NCI-H2227 (cell line): ENCODE measurements around the gene COA8.
A peak's percentile ranks its signal among the peaks of the same experiment; 100 is the strongest.

Source experiments
- DNase-seq: peaks from one replicate; lab custom pipeline; 2025; ENCODE audit not compliant: unreplicated experiment; lab: John Stamatoyannopoulos, UW

Gene COA8

DNA sequence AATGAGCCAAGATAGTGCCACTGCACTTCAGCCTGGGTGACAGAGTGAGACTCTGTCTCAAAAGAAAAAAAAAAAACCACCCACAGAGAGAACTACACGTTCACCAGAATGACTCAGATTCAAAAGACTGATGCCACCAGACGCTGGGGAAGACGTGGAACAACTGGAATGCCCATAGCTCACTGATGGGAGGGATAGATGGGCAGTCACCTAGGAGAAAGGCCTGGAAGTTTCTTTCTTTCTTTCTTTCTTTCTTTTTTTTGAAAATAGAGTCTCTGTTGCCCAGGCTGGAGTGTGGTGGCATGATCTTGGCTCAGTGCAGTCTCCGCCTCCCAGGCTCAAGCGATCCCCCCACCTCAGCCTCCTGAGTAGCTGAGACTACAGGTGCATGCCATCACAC is 56.3 kb downstream of the COA8 start:
- DNase-seq = no peak

DNA sequence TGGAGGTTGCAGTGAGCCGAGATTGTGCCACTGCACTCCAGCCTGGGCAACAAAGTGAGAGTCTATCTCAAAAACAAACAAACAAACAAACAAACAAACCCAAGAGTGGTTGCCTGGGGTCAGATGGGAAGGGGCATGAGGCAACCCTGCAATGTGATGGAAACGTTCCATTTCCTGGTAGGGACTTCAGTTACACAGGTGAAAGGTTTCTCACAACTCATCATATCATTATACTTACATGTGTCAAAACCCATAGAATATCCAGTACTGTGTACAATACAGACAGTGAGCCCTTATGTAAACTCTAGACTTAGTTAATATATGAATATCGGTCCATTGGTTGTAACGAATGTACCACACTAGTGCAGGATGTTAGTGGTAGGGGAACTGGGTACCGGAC is 59.1 kb downstream of the COA8 start:
- DNase-seq = no peak

DNA sequence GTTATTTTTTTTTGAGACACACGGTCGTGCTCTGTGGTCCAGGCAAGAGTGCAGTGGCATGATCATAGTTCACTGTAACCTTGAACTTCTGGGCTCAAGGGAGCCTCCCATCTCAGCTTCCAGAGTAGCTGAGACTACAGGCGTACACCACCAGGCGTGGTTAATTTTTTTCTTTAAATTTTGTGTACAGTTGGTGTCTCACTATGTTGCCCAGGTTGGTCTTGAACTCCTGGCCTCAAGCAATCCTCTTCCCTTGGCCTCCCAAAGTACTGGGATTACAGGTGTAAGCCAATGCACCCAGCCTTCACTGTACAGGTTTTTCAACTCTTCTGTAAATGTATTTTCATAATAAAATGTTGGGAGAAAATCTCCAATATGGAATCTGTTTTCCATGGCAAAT is 60.5 kb downstream of the COA8 start:
- DNase-seq = no peak

DNA sequence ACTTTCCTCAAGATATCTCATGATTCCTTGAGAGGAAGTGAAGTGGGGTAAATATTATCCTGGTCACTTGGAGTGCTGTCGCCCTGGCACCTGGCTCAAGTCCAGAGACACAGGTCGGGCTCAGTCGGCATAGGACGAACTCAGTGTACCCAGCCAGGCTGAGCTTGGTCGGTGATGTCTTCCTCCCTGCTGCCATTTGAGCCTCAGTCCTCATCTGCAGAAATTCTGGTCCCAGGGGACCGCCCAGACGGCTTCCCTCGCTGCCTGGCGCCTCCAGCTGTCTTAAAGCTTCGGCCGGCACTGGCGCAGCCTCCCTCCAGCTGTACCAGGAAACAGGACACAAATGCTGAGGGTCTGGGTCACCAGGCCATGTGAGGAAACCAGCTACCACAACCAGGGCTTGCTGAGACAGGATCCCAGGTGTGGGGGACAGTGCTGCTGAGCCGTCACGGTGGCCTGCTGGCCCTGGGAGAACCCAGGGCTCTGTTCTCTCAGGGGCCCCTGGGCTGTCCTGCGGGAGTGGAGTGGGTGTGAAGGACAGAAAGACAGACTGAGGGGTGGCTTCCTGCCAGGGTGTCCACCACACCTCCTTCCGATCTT is 61.2 kb downstream of the COA8 start:
- DNase-seq = no peak

DNA sequence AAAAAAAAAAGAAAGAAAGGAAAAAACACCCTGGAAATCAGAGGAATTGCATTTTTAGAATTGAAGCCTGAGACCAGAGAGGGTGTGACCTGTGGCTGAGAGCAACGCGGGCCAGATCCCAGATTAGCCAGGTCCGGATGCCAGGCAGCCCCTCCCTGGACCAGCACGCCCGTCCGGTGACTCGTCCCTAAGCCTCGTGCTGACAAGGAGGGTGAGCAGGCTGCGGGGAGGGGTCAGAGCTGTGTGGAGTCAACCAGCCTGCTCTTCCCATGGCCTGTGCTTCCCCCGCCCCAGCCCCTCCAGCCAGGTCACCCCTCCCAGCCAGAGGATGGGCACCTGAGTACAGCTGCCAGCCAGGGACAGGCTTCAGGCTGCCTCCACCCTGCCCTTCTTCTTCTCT is 62.1 kb downstream of the COA8 start:
- no peak for DNase-seq

DNA sequence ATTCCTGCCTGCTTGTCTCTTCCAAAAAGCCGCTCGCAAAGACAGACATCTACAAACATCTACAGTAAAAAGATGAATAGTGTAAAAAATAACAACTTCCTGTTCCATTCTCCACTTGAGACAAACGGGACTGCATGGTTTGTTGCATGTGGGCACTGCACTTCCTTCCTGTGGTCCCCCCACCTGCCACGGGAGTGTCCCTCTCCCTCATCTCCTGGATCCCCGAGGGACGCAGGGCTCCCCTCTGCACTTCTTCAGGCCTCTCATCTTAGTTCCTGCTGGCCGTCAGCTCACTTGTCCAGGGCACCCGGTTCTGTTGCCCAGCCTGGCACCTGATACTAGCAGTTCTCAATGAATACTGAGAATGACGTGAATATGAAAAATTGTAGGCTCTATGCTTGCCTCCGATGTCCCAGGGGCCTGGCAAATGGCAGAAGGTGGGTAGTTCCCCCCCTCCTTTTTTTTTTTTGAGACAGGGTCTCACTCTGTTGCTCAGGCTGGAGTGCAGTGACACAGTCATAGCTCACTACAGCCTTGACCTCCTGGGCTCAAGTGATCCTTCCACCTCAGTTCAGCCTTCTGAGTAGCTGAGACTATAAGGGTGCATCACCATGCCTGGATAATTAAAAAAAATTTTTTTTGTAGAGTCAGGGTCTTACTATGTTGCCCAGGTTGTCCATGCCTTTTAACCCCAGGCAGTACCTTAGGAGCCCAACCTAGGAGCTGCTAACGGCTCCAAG is 62.8 kb downstream of the COA8 start:
- DNase-seq = no peak

DNA sequence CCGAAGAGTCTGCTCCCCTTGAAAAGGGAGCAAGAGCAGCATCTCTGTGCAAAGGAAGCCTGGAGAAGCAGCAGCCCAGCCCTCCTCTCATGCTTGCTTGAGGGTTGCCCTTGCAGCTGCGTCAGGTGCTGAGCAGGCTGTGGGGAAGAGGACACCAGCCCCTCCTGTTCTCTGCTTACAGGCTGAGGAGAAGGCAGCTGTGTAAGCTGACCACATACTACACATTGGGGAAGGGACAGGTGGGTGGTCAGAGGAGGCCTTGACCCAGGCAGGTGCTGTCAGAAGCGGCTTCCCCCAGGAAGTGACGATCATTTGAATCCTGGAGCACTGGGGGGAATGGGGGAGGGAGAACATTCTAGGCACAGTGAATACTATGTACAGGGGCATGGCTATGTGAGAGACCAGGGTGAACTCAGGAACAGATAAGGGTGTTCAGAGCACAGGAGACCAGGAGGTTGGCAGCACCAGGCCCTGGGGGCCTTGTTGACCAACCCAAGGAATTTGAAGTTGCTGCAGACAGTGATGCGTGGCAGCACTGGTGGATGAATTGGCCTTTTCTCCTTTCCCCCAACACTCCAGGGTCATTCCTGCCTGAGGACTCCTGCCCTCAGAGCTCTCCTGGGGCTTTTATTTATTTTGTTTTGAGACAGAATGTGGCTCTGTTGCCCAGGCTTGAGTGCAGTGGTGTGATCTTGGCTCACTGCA is 63.5 kb downstream of the COA8 start:
- DNase-seq = no peak

DNA sequence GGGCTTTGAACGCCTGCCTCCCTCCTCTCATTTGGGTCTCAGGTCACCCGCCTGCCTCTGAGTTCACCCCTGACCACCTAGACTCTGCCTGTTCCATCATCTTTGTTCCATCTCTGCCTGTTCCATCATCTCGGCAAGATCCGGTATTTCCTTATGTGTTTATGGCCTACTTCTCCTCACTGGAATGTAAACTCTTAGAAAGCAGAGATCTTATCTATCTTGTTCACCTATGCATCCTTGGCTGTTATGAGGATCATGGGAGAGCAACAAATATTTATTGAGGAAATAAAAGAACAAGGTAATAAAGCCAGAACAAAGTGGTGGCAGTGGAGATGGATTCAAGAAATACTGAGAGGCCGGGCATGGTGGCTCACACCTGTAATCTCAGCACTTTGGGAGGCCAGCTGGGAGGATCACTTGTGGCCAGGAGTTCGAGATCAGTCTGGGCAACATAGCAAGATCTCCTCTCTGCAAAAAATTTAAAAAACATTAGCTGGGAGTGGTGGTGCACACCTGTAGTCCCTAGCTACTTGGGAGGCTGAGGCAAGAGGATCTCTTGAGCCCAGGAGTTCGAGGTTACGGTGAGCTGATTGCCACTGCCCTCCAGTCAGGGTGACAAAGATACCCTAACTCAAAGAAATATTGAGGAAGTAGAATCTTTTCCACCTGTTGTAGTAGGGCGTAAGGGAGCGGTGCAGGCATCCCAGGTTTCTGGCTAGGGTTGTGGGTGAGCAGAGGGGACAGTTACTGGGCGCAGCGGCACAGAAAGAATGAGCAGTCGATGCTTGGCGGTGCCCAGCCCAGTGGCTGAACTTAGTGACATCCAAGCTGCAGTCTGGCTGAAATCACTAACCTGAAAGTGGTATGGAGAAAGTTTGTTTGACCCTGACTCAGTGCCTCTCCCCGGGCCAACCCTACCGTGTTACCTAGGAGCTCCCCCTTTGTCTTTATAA is 64.6 kb downstream of the COA8 start:
- no peak for DNase-seq

DNA sequence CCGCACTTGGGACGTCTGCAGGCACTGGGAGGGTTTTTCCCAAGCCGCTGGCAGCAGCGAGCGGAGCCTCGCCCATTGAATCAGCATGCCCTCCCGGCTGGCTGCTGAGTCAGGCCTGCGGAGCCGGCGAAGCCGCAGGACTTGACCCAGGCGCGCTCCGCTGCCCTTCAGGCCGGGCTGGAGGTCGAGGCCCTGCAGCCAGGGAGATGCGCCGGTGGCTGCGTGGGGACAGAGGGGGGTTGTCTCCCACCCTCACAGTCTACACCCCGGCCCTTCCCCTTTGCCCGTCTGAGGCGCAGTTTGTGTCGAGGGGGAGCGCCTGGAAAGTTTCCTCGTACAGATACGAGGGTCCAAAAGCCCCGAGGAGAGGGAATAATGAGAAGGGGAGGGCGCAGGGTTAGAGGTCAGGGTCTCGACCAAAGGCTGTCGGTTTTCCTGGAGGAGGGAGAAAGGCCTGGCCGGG is 65.5 kb downstream of the COA8 start:
- peak; percentile 23 for DNase-seq

DNA sequence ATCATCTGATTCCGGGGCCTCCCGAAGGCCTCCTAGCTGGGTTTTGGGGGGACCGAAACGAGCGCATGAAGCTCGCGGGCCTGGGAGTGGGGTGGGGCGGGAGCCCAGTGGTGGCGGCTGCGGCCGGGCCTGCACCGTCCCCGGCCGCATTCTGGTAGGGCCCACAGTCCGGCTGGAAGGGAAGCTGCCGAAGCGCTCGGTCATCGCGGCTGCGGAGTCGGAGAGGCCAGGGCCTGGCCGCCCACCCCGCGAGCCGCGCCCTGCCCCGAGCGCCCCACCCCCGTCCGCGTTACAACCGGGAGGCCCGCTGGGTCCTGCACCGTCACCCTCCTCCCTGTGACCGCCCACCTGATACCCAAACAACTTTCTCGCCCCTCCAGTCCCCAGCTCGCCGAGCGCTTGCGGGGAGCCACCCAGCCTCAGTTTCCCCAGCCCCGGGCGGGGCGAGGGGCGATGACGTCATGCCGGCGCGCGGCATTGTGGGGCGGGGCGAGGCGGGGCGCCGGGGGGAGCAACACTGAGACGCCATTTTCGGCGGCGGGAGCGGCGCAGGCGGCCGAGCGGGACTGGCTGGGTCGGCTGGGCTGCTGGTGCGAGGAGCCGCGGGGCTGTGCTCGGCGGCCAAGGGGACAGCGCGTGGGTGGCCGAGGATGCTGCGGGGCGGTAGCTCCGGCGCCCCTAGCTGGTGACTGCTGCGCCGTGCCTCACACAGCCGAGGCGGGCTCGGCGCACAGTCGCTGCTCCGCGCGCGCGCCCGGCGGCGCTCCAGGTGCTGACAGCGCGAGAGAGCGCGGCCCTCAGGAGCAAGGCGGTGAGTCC is 66.1 kb downstream of the COA8 start, which contains the start of gene KLC1:
TSS of gene KLC1 (plus strand) at position 528 of the 819 bp plus-strand sequence. CDS start 25,354 bp downstream, outside the sequence.
- DNase-seq = peak; percentile 84

DNA sequence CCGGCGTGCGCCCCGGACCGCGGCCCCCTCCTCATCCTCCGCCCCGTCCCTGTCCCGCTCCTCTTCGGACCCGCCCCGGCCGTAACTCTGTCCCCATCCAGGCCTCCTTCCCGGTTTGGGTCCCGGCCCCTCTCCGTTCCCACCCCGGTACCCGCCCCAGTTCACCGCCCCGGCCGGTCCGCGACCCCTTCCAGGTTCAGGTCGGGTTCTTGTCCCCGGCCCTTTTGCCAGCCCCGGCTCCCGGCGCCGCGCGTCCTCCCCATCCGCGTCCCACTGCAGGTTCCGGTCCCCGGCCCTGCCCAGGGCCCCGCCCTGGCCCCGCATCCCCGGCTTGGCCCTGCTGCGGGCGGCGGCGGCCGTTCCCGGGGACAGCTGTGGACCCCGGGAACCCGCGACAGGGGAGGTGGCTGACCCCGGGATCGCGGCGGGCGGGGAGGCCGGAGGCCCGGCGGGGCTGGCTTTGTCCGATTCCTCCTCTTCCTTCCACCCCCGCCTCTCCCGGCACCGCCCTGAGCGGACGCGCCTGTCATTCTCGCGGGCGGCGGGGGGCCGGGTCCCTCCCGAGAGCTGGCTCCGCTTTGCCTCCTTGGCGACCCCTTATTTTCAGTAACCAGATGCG is 66.9 kb downstream of the COA8 start:
- peak; percentile 61 for DNase-seq

DNA sequence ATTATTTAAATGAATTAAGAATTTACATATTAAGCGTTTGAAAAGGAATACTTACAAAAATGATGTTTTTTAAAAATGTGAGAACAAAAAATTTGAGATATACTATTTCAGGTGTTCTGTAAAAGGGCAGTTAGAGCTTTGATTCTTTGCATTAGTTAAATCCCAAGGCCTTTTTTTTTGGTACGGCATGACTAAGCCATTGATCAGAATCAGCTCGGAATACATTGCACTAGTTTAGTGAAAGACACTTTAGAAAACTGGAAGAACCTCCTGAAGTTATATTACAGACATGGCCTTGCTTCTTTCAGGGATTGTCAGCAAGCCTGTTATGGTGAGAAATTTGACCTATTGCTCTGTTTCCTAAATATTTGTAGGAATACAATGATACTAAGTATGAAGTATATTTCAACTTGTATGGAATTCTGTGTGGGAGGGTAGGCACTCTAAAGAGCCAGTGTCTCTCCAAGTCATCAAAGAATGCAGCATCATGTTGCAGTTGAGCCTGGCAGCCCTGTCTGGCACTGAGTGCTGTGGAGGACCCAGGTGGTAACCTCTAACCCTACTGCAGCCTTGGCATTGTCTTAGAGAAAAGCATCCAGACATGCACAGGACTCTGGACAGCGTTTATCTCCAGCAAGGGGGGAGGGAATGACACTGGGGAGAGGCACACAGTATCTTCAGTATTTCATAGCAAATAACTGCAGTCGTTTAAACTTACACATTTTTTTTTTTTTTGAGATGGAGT is 67.8 kb downstream of the COA8 start:
- no peak for DNase-seq

DNA sequence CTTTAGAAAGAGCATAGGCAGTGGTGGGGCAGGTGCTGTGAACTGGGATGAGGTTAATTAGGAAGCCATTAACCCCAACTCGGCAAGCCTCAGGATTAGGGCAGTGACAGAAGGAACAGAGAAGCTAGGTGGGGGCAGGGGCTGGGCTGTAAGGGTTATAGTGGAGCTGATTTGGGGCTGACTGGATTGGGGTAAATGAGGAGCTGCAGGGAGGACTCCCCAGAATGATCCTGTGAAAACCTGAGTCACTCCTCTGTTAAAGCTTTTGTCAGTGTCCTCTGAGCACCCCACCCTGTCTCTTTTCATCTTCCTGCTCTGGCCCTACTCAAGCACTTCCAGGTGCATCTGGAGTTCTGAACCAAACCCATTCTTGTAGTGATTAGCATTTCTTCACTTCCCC is 70.6 kb downstream of the COA8 start:
- no peak for DNase-seq

DNA sequence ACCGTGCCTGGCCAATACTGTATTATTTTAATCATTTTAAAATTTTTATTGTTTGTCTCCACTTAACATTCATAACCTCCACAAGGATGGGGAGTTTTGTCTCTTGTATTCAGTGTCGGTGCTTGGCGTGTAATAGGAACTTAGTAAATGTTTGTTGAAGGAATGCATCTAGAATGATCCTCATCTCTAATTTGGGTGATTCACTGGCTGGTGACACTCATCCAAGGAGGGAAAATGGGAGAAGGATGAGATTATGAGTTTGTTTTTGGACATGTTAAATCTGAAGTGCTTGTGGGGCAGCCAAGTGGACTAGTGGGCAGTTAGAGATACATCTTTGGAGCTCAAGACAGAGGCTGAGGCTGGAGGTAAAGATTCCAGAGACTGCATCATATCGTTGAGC is 71.4 kb downstream of the COA8 start:
- DNase-seq = no peak

DNA sequence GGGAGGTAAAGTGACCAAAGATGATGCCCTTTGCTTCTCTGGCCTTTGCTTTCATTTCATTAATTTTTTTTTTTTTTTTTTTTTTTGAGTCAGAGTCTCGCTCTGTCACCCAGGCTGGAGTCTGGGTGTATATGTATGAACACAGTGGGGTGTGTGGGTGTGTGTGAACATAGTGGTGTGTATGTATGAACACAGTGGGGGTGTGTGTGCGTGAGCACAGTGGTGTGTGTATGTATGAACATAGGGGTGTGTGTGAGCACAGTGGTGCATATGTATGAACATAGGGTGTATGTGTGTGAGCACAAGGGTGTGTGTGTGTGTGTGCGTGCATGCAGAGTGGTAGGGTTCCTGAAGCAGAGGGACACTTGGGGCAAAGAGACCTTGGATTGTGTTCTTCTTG is 75.8 kb downstream of the COA8 start:
- no peak for DNase-seq
